OCI-LY1 (cell line): Measurements from ENCODE around the gene NPR1.

Source experiments
- H2AFZ ChIP-seq: fragments of 200-600 bp; sonication (generic), shearing (Covaris generic); 2 replicates; pipeline ENCODE4 v1.6.0; 2014; ENCODE audit warnings: antibody characterized with exemption, mild to moderate bottlenecking, low read length
- H3F3A ChIP-seq: fragments of 200-600 bp; sonication (generic), shearing (Covaris generic); 2 replicates; pipeline ENCODE4 v1.6.0; 2014; ENCODE audit warnings: mild to moderate bottlenecking, antibody characterized with exemption, low read length, moderate library complexity; ENCODE audit not compliant: insufficient read depth
- H3K27ac ChIP-seq: fragments of 200-600 bp; sonication (generic); 2 replicates; pipeline ENCODE4 v1.5.1; 2014; ENCODE audit warnings: low read length, mixed run types, mild to moderate bottlenecking, low read depth; ENCODE audit not compliant: poor library complexity, severe bottlenecking
- H3K27me3 ChIP-seq: fragments of 200-600 bp; sonication (generic); 2 replicates; pipeline ENCODE4 v1.6.0; 2014; ENCODE audit warnings: antibody characterized with exemption, mild to moderate bottlenecking, low read length, moderate library complexity; ENCODE audit not compliant: insufficient read depth
- H3K36me3 ChIP-seq: fragments of 200-600 bp; sonication (generic); 2 replicates; pipeline ENCODE4 v1.6.1; 2014; ENCODE audit warnings: mild to moderate bottlenecking, antibody characterized with exemption, low read length, moderate library complexity, mixed read lengths; ENCODE audit not compliant: insufficient read depth
- H3K4me1 ChIP-seq: fragments of 200-600 bp; sonication (generic); 2 replicates; pipeline ENCODE4 v1.5.1; 2014; ENCODE audit warnings: mild to moderate bottlenecking, low read length, moderate library complexity; ENCODE audit not compliant: insufficient read depth, severe bottlenecking
- H3K4me2 ChIP-seq: fragments of 200-600 bp; sonication (generic), shearing (Covaris generic); 2 replicates; pipeline ENCODE4 v1.6.1; 2014; ENCODE audit warnings: low read length
- H3K4me3 ChIP-seq: fragments of 200-600 bp; sonication (generic); 2 replicates; pipeline ENCODE4 v1.5.1; 2014; ENCODE audit warnings: low read length, low read depth, mild to moderate bottlenecking, mixed read lengths; ENCODE audit not compliant: poor library complexity, severe bottlenecking
- H3K79me2 ChIP-seq: fragments of 200-600 bp; shearing (Covaris generic); 2 replicates; pipeline ENCODE4 v1.6.1; 2016; ENCODE audit warnings: mixed run types, low read length, mixed read lengths; ENCODE audit not compliant: insufficient read depth
- H3K9ac ChIP-seq: fragments of 200-600 bp; sonication (generic), shearing (Covaris generic); 2 replicates; pipeline ENCODE4 v1.6.1; 2014; ENCODE audit warnings: mild to moderate bottlenecking, low read length, mixed read lengths
- H3K9me2 ChIP-seq: fragments of 200-600 bp; sonication (generic), shearing (Covaris generic); 2 replicates; pipeline ENCODE4 v1.6.1; 2014; ENCODE audit warnings: low read depth, mild to moderate bottlenecking, low read length, mixed read lengths
- H3K9me3 ChIP-seq: fragments of 200-600 bp; shearing (Covaris generic); 2 replicates; pipeline ENCODE4 v1.6.1; 2014; ENCODE audit warnings: low read length, mixed read lengths
- H4K20me1 ChIP-seq: fragments of 200-600 bp; sonication (generic), shearing (Covaris generic); 2 replicates; pipeline ENCODE4 v1.6.0; 2016; ENCODE audit warnings: mild to moderate bottlenecking, low read length; ENCODE audit not compliant: insufficient read depth
- EZH2 ChIP-seq: fragments of 200-600 bp; sonication (generic), shearing (Covaris generic); IDR thresholded peaks from 2 replicates; pipeline ENCODE4 v1.8.0; 2017; ENCODE audit warnings: borderline replicate concordance, mixed run types, mild to moderate bottlenecking, antibody characterized with exemption, low read length, moderate library complexity, mixed read lengths
- TF ChIP-seq, protein P1 (sequence below): fragments of 200-600 bp; sonication (generic), shearing (Covaris generic); IDR thresholded peaks from 2 replicates; pipeline ENCODE4 v1.5.1; 2017; ENCODE audit warnings: mild to moderate bottlenecking, antibody characterized with exemption, low read length, moderate library complexity, mixed read lengths

The NPR1 gene

DNA sequence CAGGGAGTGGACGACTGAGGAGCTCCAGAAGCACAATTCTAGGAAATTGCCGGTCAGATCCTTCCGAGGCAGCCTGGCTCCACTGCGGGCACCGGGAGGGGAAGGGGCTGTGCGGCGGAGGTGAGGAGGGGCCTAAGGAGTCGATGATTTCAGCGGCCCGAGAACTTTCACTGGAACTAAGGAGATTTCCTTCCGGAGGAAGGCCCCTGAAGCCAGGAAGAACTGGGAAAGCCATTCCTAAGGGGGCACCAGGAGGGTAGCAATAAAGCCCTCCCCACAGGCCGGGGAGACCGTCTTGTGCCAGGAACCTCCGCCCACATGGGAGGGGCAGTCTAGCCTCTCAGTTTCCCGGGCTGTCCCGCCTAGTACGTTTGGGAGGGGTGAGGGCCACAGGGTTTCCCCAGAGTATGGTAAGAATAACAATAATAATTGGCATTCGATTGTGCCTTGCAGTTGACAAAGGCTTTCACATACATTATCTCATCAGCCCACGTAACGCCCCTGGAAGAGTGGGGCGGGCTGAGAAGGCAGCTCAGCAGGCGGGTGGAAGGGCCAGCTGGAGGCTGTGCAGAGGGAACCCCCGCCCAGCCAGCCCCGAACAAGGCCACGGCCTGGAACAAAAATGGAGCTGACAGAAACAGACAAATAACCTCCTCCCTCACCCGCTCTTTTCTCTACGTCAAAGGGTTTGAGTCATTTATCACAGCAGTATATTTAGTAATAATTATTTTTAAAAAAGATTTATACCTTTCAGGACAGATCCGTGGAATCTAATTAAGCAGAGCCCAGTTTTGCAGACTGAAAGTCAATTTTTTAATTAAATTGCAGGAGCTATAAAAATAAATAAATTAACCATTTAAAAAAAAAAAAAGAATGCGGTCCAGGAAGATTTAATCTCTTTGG lies 19.8 kb downstream of the NPR1 start:
- Histone ChIP-seq H3K27ac (no peak overlapping the region), H3K9ac (no peak overlapping the region), H3K9me2 (no peaks in the 10 kb centered on the region), H3K4me1 (no peaks in the 10 kb centered on the region), H3K36me3 (no peaks in the 10 kb centered on the region), H3F3A (no peaks in the 10 kb centered on the region), H3K9me3 (no peaks in the 10 kb centered on the region), H4K20me1 (no peaks in the 10 kb centered on the region), H3K27me3 (peaks cover 8% of the 10 kb centered on the region), H2AFZ (no peak overlapping the region), H3K4me2 (no peak overlapping the region), H3K79me2 (no peaks in the 10 kb centered on the region), H3K4me3 (no peak overlapping the region)
- no peak for TF ChIP-seq EZH2
- TF ChIP-seq, protein P1, sequence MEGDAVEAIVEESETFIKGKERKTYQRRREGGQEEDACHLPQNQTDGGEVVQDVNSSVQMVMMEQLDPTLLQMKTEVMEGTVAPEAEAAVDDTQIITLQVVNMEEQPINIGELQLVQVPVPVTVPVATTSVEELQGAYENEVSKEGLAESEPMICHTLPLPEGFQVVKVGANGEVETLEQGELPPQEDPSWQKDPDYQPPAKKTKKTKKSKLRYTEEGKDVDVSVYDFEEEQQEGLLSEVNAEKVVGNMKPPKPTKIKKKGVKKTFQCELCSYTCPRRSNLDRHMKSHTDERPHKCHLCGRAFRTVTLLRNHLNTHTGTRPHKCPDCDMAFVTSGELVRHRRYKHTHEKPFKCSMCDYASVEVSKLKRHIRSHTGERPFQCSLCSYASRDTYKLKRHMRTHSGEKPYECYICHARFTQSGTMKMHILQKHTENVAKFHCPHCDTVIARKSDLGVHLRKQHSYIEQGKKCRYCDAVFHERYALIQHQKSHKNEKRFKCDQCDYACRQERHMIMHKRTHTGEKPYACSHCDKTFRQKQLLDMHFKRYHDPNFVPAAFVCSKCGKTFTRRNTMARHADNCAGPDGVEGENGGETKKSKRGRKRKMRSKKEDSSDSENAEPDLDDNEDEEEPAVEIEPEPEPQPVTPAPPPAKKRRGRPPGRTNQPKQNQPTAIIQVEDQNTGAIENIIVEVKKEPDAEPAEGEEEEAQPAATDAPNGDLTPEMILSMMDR, result no peak

DNA sequence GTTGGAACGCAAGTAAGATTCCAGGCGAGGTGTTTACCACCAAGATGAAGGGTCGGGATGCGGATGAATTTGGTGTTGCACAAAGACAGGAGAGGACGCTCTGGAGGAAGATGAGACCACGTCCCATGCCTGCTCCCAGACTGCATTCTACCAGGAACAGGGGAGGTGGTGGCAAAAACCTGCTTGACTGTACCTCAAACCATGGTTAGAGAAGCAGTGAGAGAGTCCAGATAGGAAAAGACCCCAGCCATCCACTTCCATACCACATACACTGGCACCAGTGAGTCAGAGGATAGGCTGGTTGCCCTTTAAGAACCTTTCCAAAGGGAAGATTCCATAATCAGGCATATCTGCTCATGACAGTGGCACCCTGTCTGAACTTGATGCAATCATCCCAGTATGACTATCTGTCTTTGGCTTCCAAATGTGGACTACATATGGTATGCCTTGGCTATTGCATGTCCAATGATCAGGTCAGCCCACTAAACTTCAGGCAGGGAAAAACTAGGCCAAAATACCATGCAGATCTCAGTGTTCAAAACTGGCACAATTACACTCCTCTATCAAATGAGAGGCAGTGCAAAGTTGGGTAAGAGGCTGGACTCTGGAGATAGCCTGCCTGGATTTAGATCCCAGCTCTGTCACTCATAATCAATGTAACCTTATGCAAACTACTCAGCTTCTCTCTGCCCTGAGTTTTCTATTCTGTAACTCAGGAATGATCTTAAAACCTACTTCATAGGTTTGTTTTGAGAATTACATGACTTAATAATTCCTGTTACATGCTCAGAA lies 20.6 kb downstream of the NPR1 start:
- H3K36me3 ChIP-seq, result no peaks in the 10 kb centered on the region
- no peaks in the 10 kb centered on the region for H3F3A ChIP-seq
- no peak overlapping the region for H3K27ac ChIP-seq
- no peaks in the 10 kb centered on the region for H3K79me2 ChIP-seq
- TF ChIP-seq, protein P1, result no peak
- no peak overlapping the region for H3K4me2 ChIP-seq
- no peaks in the 10 kb centered on the region for H4K20me1 ChIP-seq
- H3K9me2 ChIP-seq, result no peaks in the 10 kb centered on the region
- H3K9ac ChIP-seq, result no peak overlapping the region
- H2AFZ ChIP-seq, result no peak overlapping the region
- peaks cover 8% of the 10 kb centered on the region for H3K27me3 ChIP-seq
- no peaks in the 10 kb centered on the region for H3K9me3 ChIP-seq
- no peak overlapping the region for H3K4me3 ChIP-seq
- no peaks in the 10 kb centered on the region for H3K4me1 ChIP-seq

DNA sequence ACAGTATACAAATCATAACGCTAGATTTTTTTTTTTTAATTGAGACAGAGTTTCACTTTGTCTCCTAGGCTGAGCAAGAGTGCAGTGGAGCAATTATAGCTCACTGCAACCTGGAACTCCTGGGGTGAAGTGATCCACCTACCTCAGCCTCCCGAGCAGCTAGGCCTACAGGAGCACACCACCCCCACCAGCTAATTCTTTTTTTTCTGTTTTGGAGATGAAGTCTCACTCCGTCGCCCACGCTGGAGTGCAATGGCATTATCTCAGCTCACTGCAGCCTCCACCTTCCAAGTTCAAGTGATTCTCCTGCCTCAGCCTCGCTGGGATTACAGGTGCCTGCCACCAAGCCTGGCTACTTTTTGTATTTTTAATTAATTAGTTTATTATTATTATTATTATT lies 21.3 kb downstream of the NPR1 start:
- H3K9me3 ChIP-seq, result no peaks in the 10 kb centered on the region
- no peaks in the 10 kb centered on the region for H3F3A ChIP-seq
- no peak overlapping the region for H3K4me2 ChIP-seq
- H3K27ac ChIP-seq, result no peak overlapping the region
- H2AFZ ChIP-seq, result no peak overlapping the region
- H4K20me1 ChIP-seq, result no peaks in the 10 kb centered on the region
- H3K4me3 ChIP-seq, result no peak overlapping the region
- H3K79me2 ChIP-seq, result no peaks in the 10 kb centered on the region
- TF ChIP-seq, protein P1, result no peak
- no peak for TF ChIP-seq EZH2
- H3K36me3 ChIP-seq, result no peaks in the 10 kb centered on the region
- H3K9me2 ChIP-seq, result no peaks in the 10 kb centered on the region
- H3K27me3 ChIP-seq, result peaks cover 8% of the 10 kb centered on the region
- H3K4me1 ChIP-seq, result no peaks in the 10 kb centered on the region
- no peak overlapping the region for H3K9ac ChIP-seq
